Measurements from ENCODE around the gene BANF1. TPM values are rescaled to one million over a fixed set of nuclear protein-coding genes. Genes with fewer than 3 reads are reported as not detected.

The BANF1 gene
- total and polyA plus RNA-seq, 2 experiments from 2014 or later: 22.8 to 197 TPM

GRCh38 chr11:66044757-66045156, 42.5 kb downstream of the BANF1 start:
- Histone ChIP-seq H3K9me2 (replicated peaks; ENCODE audit: insufficient read depth) (no peaks in the 10 kb centered on the region), H3K9me3 (ENCODE audit: low read depth) (no peaks in the 10 kb centered on the region), H3K4me3 (no peak overlapping the region), H3K27me3 (no peaks in the 10 kb centered on the region), H4K20me1 (ENCODE audit: insufficient read depth, poor library complexity, severe bottlenecking) (no peaks in the 10 kb centered on the region), H3K36me3 (replicated peaks; ENCODE audit: insufficient read depth, low read depth) (no peaks in the 10 kb centered on the region), H3K27ac (no peak overlapping the region), H3K79me2 (no peaks in the 10 kb centered on the region), H3K4me2 (no peak overlapping the region), H3K4me1 (ENCODE audit: insufficient read depth) (peaks cover 4% of the 10 kb centered on the region), H2AFZ (no peak overlapping the region)
- DNase-seq (ENCODE audit: low spot score): no peak
- 91% methylated on average over 6 of the region's 6 CpGs for WGBS (ENCODE audit: low lambda C conversion rate, missing lambda C conversion rate)
- no peak for TF ChIP-seq EZH2 (IDR thresholded peaks at IDR 0.05; ENCODE audit: borderline replicate concordance)

- Histone ChIP-seq H3K4me1 (ENCODE audit: insufficient read depth) (peaks cover 4% of the 10 kb centered on the region), H3K27ac (no peak overlapping the region), H3K4me3 (no peak overlapping the region), H3K9me3 (ENCODE audit: low read depth) (no peaks in the 10 kb centered on the region), H3K27me3 (no peaks in the 10 kb centered on the region), H3K36me3 (replicated peaks; ENCODE audit: insufficient read depth, low read depth) (no peaks in the 10 kb centered on the region), H3K79me2 (no peaks in the 10 kb centered on the region), H2AFZ (no peak overlapping the region), H4K20me1 (ENCODE audit: insufficient read depth, poor library complexity, severe bottlenecking) (no peaks in the 10 kb centered on the region), H3K4me2 (no peak overlapping the region), H3K9me2 (replicated peaks; ENCODE audit: insufficient read depth) (no peaks in the 10 kb centered on the region)
- TF ChIP-seq CTCF (IDR thresholded peaks at IDR 0.05; ENCODE audit: poor library complexity) (peak; percentile 85), EZH2 (IDR thresholded peaks at IDR 0.05; ENCODE audit: borderline replicate concordance) (no peak), EZH2phosphoT487 (IDR thresholded peaks at IDR 0.05; ENCODE audit: low read depth, severe bottlenecking, unreplicated experiment) (no peak)
- 25% methylated on average over 10 of the region's 11 CpGs for WGBS (ENCODE audit: low lambda C conversion rate, missing lambda C conversion rate)
- DNase-seq (ENCODE audit: low spot score): peak; percentile 91
Measured at GRCh38 chr11:66045177-66045639, 42.9 kb downstream of the BANF1 start.

GRCh38 chr11:66046901-66047300, 44.6 kb downstream of the BANF1 start:
- H3K27ac ChIP-seq: no peak overlapping the region
- no peaks in the 10 kb centered on the region for H3K27me3 ChIP-seq
- no peaks in the 10 kb centered on the region for H3K9me3 ChIP-seq (ENCODE audit: low read depth)
- TF ChIP-seq EZH2 (IDR thresholded peaks at IDR 0.05; ENCODE audit: borderline replicate concordance) (no peak), EZH2phosphoT487 (IDR thresholded peaks at IDR 0.05; ENCODE audit: low read depth, severe bottlenecking, unreplicated experiment) (no peak), CTCF (IDR thresholded peaks at IDR 0.05; ENCODE audit: poor library complexity) (no peak)
- no peak overlapping the region for H3K4me3 ChIP-seq
- no peaks in the 10 kb centered on the region for H4K20me1 ChIP-seq (ENCODE audit: insufficient read depth, poor library complexity, severe bottlenecking)
- WGBS (ENCODE audit: low lambda C conversion rate, missing lambda C conversion rate): 80% methylated on average over 3 of the region's 3 CpGs
- no peaks in the 10 kb centered on the region for H3K79me2 ChIP-seq
- no peaks in the 10 kb centered on the region for H3K9me2 ChIP-seq (replicated peaks; ENCODE audit: insufficient read depth)
- no peaks in the 10 kb centered on the region for H3K36me3 ChIP-seq (replicated peaks; ENCODE audit: insufficient read depth, low read depth)
- no peak overlapping the region for H2AFZ ChIP-seq
- no peak for DNase-seq (ENCODE audit: low spot score)
- H3K4me1 ChIP-seq (ENCODE audit: insufficient read depth): peaks cover 15% of the 10 kb centered on the region
- H3K4me2 ChIP-seq: no peak overlapping the region

- H4K20me1 ChIP-seq (ENCODE audit: insufficient read depth, poor library complexity, severe bottlenecking): no peaks in the 10 kb centered on the region
- H3K4me2 ChIP-seq: no peak overlapping the region
- H3K4me1 ChIP-seq (ENCODE audit: insufficient read depth): peaks cover 15% of the 10 kb centered on the region
- H3K27ac ChIP-seq: no peak overlapping the region
- DNase-seq (ENCODE audit: low spot score): no peak
- no peak overlapping the region for H2AFZ ChIP-seq
- no peak overlapping the region for H3K4me3 ChIP-seq
- peaks cover 5% of the 10 kb centered on the region for H3K79me2 ChIP-seq
- 87% methylated on average over 11 of the region's 11 CpGs for WGBS (ENCODE audit: low lambda C conversion rate, missing lambda C conversion rate)
- no peaks in the 10 kb centered on the region for H3K9me2 ChIP-seq (replicated peaks; ENCODE audit: insufficient read depth)
- H3K9me3 ChIP-seq (ENCODE audit: low read depth): no peaks in the 10 kb centered on the region
- no peaks in the 10 kb centered on the region for H3K27me3 ChIP-seq
- H3K36me3 ChIP-seq (replicated peaks; ENCODE audit: insufficient read depth, low read depth): no peaks in the 10 kb centered on the region
- no peak for TF ChIP-seq EZH2 (IDR thresholded peaks at IDR 0.05; ENCODE audit: borderline replicate concordance)
- TF ChIP-seq CTCF (IDR thresholded peaks at IDR 0.05; ENCODE audit: poor library complexity): no peak
- TF ChIP-seq EZH2phosphoT487 (IDR thresholded peaks at IDR 0.05; ENCODE audit: low read depth, severe bottlenecking, unreplicated experiment): no peak
Measured at GRCh38 chr11:66047541-66048365, 45.5 kb downstream of the BANF1 start.
